22Rv1 (cell line): ENCODE results near the gene TNFSF18.

Source experiments
- ZFX ChIP-seq: fragments of 450-650 bp; IDR thresholded peaks from 2 replicates; pipeline ENCODE4 v1.6.1; 2017; ENCODE audit warnings: antibody characterized with exemption, borderline replicate concordance
- TF ChIP-seq, protein P1 (sequence below): fragments of 450-650 bp; IDR thresholded peaks from 2 replicates; pipeline ENCODE4 v1.5.1; 2017; ENCODE audit warnings: mild to moderate bottlenecking

DNA sequence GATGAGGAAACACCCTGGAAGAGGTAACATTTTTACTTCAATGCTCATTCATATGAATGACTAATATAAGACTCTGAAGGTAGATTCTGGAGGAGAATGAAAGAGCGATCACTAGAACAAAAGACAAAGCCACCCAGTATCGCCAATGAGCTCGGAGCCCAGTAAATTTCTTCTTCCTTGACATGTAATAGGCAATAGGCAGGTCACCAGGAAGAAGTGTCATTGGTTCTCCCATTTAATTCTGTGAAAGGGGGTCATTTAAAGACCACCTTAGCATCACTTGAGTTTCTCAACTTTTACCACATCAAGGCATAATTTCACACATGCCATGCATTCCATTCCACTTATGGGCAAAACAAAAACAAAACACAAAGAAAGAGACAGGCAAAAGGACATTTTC lies 7.9 kb downstream of the TNFSF18 start:
- TF ChIP-seq, protein P1, sequence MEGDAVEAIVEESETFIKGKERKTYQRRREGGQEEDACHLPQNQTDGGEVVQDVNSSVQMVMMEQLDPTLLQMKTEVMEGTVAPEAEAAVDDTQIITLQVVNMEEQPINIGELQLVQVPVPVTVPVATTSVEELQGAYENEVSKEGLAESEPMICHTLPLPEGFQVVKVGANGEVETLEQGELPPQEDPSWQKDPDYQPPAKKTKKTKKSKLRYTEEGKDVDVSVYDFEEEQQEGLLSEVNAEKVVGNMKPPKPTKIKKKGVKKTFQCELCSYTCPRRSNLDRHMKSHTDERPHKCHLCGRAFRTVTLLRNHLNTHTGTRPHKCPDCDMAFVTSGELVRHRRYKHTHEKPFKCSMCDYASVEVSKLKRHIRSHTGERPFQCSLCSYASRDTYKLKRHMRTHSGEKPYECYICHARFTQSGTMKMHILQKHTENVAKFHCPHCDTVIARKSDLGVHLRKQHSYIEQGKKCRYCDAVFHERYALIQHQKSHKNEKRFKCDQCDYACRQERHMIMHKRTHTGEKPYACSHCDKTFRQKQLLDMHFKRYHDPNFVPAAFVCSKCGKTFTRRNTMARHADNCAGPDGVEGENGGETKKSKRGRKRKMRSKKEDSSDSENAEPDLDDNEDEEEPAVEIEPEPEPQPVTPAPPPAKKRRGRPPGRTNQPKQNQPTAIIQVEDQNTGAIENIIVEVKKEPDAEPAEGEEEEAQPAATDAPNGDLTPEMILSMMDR, result no peak
- no peak for TF ChIP-seq ZFX
